SW480 (cell line): ENCODE data around the gene CD244.
"Not testable (repeated sequence)": the region's sequence is repeated elsewhere in the genome, so short reads cannot be mapped to it uniquely, and the experiment has no call there.

Experiments used
- DNase-seq: peaks from one replicate; pipeline ENCODE4 v3.0.0-alpha.2; 2016; ENCODE audit warnings: low spot score

The CD244 gene

DNA sequence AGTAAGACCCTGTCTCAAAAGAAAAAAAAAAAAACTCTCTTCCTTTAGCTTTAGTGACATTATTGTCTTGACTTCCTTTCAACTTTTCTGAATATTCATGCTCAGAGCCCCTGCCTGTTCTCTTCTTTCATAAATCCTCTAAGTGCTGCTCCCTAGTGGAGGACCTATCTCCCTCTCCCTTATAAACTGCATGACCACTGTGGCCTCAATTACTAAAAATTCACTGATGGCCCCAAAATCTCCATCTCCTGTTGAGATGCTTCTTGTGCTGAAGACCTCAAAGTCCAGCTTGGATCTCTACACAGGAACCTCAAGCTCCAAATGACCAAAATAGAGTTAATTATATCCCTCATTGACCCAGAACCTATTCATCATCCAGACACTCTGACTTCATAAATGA, 14.5 kb upstream of the CD244 start:
- no peak for DNase-seq

DNA sequence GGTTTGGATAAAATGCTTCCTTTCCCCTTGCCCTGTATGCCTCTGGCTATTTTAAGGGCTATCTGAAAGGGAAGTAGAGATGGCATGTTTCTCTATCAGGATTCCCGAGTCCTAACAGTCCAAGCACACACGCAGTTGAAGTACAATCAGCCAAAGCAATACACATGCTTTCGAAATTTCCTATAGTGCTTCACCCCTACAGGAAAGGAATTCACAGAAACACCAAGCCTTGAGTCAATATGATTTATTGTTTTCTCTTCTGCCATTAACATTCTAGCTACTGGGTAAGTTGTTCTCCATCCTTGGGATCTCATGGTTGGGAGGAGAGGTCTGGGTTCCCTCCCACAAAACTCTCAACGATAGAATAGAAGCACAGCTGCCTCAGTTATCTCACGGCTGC, 13.6 kb upstream of the CD244 start:
- no peak for DNase-seq

- DNase-seq: not testable (repeated sequence)
Observed at GRCh38 chr1:160875591-160875990, 12.9 kb upstream of the CD244 start.

DNA sequence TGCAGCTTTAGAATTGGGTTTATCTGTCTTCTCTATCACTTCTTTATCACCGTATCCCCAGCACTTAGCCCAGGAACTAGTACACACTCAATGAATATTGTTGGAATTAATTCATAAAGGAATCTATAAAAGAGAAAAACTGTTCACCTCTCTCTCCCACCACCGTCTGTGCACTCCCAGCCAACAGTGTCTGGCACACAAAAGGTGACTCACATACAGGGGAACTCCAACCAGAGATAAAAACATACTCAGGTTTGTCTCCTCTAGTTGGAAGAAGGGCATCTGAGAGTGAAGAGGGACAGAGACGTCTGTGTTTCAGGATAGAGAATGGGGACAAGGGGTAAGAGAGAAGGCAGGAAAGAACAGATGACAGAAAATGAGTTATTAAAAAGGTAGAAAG, 12.2 kb upstream of the CD244 start:
- DNase-seq: no peak

- DNase-seq: no peak
Observed at GRCh38 chr1:160868141-160868540, 5.5 kb upstream of the CD244 start.

GRCh38 chr1:160867651-160868050, 5.0 kb upstream of the CD244 start:
- DNase-seq: not testable (repeated sequence)

- no peak for DNase-seq
Observed at GRCh38 chr1:160866695-160867260, 4.1 kb upstream of the CD244 start.

- DNase-seq: no peak
Observed at GRCh38 chr1:160866001-160866694, 3.5 kb upstream of the CD244 start.

DNA sequence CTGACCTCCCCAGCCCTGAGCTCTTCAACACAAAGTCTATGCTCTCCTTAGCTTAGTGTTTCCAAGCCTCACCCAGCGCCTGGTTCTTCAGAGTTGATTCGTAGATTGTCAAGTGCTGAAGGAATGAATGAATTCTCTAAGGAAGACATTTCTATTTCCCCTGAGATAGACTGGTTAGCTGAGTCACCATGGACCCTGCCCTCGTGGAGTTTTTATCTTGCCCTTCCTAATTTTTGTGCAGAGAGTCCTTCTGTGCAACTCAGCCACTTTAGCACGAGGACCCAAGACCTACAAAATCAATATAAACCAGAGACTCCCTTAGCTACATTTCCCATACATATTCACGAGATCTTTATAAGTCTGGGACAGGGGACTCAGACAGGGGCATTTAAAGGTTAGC, 2.6 kb upstream of the CD244 start:
- no peak for DNase-seq

DNA sequence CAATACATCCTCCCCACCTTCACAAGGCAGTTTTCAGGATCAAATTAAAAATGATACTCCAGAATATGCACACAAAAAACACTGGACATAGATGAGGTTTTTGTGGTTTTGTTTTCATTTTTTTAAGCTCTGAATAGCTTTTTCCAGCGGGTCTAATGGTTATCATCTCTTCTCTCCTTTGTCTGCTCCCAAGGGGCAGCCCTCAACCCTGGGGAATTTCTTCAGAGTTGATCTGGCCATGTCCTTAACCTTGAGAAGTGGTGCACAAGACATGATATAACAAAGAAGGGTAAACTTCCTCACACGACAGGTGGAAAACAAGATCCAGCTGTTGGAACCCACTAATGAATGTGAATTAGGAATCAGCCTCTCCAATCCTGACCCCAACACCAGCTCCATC, 1.5 kb upstream of the CD244 start:
- no peak for DNase-seq

GRCh38 chr1:160863774-160864131, 1.1 kb upstream of the CD244 start:
- no peak for DNase-seq

DNA sequence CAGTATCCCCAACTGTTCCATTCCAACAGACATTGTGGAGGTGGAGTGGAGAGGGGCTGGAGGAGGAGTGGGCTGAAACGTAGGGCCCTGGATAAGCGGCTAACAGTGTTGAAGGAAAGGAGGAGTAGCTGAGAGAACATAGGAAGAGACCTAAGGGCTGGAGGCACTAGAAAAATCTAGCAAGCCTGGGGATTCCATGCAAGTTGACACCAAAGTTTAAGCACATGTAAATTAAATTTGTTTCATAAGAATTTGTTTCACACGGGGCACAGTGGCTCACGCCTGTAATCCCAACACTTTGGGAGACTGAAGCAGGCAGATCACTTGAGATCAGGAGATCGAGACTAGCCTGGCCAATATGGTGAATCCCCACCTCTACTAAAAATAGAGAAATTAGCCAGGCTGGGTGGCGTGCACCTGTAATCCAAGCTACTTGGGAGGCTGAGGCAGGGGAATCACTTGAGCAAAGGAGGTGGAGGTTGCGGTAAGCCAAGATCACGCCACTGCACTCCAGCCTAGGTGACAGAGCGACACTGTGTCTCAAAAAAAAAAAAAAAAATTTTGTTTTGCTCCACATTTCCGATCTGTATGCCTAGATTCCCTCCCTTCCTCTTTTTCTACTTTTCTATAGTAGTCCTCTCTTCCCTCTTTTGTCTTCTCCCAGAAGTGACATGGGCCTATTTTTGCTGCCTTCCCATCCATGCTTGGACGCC, 530 bp upstream of the CD244 start:
- no peak for DNase-seq

DNA sequence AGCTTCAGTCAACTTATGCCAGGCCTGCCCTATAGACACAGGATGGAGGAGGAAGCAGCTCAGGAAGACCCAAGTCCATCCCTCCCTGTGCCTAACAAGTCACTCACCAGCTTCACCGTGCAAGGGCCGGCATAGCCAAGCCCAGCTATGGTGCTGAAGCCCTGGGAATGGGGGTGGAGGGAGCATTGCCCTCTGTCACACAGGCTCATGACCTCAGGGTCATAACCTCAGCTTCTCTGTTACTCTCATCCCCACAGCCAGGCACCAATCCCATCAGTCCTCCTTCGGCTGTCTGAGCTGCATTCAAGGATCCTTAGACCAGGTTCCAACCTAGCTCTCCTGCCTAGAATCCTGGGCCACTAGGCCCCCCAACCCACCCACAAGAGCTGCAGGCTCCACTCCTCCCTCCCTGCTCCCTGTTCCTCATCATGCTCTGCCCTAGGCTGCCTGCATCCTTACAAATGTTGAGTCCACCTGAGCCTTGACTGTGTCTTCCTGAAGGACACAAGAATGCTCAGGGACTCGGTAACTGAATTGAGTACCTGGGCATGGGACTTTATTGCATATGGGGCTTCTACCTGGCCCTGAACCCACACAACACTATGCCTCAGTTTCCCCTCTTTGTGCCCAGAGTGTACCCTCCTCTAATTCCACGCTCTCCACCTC, 1.7 kb downstream of the CD244 start:
- no peak for DNase-seq

DNA sequence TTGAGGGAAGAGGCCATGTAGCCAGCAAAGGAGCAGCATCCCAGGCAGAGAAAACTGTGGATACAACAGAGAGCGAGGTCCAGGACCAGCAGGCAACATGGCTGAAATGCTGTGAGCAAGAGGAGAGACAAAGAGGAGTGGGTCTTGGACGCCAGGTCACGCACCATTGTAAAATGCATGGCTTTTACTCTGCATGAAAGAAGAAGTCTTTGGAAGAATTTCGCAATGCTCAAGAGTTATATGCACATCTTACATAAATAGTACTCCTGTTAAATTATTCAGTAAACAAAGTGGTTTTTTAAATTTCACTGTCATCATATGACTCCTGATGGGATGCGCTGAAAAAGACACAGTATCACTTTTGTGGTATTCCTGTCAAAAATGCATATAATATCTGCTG, 3.5 kb downstream of the CD244 start:
- no peak for DNase-seq

DNA sequence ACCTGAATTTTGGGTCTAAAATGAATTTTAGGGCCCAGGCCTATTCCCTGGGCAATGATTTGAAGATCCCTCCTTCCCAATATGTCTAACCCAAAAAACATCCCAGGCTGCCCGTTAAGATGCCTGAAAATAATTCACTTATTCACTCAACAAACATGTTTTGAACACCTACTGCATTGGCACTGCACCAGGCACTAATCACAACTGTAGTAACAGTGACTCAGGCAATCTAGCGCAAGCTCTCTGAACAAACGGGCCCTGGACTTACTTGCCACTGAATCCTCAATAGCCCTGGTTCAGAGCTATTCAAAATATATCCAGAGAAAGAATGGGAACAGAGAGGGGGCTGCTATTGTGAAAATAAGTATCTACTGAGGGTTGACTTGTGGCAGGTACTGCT, 4.2 kb downstream of the CD244 start:
- no peak for DNase-seq

GRCh38 chr1:160858097-160858496, 4.6 kb downstream of the CD244 start:
- no peak for DNase-seq

- no peak for DNase-seq
Observed at GRCh38 chr1:160855181-160855981, 7.3 kb downstream of the CD244 start.

DNA sequence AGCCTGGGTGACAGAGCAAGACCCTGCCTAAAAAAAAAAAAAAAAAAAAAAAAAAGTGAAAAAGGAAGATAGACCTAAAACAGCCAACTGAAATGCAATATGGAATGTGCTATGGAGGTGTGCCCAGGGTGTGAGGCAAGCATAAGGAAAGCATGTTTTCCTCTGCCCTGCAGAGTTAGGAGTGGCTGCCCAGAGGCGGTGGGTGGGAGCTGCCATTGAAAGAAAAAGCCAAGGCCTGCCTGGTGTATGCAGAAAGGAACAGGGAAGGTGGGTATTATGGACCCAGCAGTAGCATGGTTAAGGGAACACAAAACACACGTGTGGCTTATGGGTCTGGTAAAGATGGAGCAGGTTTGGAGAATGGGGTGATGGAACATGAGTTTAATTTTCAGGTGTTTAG, 8.9 kb downstream of the CD244 start:
- DNase-seq: no peak

DNA sequence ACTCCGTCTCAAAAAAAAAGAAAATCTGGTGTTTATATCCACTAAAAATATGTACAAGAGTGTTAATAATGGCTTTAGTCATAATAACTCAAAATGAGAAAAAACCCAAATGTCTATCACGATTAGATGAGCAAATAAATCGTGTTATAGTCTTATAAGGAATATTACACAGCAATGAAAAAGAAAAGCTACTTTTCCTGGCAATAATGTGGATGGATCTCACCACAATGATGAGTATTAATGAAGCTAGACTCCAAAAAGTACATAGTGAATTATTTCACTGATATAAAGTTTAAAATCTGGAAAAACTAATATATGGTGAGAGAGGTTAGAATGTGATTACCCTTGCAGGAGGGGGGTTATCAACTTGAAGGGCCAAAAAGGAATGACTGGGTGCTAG, 9.7 kb downstream of the CD244 start:
- DNase-seq: no peak

GRCh38 chr1:160850993-160851392, 11.7 kb downstream of the CD244 start:
- DNase-seq: no peak

DNA sequence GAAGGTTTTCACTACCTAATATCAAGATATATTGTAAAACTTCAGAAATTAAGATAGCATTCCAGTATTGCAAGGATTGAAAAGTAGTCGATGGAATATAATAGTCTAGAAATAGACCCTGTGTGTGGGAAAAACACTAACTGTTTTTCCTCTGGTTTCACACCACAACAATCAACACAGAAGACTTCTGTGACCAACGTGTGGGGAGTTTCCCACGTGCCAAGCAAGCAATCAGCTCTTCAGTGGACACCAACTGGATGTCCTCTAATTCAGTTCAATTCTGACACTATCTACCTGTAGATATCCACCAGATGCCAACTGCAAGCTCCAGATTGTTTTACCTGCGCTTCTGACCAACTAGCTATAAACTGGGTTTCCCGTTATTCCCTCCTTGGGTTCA, 12.1 kb downstream of the CD244 start:
- DNase-seq: no peak

- no peak for DNase-seq
Observed at GRCh38 chr1:160846281-160846680, 16.4 kb downstream of the CD244 start.
